Smooth muscle cell of the umbilical artery (primary cell): ENCODE measurements around the gene SCYGR6. TPM values are rescaled to one million over a fixed set of nuclear protein-coding genes. Genes with fewer than 3 reads are reported as not detected.

Source experiments
- total RNA-seq: library from RNA; depleted of rRNA; stranded (reverse); fragments of >200 nt; gene quantifications from 2 replicates; pipeline ENCODE4 v1.2.3, GENCODE V29; 2014

The SCYGR6 gene, protein sequence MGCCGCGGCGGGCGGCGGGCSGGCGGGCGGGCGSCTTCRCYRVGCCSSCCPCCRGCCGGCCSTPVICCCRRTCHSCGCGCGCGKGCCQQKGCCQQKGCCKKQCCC
- total RNA-seq, result not detected in 2 replicates

GRCh38 chr2:227724394-227725039 is at the start of gene SCYGR6:
Gene SCYGR6, minus strand, starts transcription at chr2:227724757. Its CDS starts 0 bp downstream, at chr2:227724757.

DNA sequence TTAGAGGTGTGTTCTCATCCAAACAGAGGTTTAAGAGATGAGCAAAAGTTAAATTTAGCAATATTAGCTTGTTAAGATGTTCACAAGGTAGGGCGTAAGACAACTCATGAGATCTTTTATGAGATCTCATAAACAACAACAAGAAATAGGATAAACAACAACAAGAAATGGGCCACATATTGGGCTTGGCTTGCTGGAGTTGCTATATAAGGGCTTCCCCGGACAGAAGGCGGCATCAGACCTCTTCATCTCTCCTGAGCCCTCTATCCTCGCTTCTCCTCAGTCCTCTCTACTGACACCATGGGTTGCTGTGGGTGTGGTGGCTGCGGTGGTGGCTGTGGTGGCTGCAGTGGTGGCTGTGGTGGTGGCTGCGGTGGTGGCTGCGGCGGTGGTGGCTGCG is 21.0 kb upstream of the SCYGR6 start, which contains the start of gene SCYGR8:
Gene SCYGR8 (plus strand): TSS at position 301 of the 400 bp plus-strand sequence. CDS start 0 bp downstream, at position 301.

DNA sequence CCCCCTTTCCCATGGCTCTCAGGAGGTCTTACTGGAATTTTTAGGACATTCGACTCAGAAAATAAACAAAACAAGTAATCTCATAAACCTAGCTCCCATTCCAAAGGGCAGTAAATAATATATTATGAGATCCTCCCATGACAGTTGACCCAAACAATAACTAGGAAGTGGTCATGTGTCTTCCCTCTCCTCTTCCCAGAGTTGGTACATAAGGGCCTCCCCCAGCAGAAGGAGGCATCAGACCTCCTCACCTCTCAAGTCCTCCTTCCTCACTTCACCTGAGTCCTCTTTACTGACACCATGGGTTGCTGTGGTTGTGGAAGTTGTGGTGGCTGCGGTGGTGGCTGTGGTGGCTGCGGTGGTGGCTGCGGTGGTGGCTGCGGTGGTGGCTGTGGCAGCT is 3.5 kb upstream of the SCYGR6 start, which contains the start of gene SCYGR7:
Gene SCYGR7 (plus strand): TSS at position 301 of the 400 bp plus-strand sequence. CDS start 0 bp downstream, at position 301.

DNA sequence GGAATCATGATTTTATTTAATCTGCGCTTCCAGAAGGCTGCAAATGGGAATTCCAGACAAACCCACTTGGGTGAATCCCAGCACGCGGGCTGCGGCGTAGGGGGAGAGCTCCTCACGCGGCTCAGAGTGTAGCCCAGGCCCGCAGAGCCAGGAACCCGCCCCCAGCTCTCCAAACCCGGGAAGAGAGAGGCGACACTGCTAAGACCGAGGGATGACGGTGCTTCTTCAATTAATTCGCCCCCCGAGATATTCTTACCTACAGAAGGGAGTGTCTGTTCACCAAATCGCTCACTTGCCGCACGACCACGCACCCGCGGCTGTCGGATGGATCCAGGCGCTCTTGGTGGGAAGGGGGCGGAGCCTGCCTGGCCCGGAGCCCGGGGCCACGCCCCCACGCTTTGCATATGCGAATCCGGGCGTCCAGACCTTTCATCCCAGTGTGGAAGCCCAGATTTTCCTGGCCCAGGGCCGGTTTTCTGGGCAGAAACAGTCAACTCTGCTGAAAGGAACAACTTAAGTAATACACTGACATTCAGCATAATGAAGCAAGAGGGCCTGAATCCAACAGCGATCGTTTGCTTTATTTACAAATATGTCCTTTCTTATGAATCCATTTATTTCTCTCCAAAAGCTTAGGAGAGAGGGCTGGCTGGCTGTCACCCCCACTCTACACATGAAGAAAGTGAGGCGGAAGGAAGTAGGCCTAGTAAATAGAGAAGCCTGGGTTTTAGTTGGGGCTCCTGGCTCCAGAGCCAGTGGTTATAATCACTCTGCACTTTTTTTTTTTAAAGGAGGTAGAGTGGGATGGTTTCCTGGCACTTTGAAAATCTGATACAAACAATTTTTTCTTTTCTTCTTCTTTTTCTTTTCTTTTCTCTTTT is 6.6 kb downstream of the SCYGR6 start, which contains the start of gene SLC19A3:
Gene SLC19A3 (minus strand): TSS at position 342 of the 881 bp plus-strand sequence. CDS start 15,710 bp downstream, outside the sequence.

Other genes with a start within 250 kb of the SCYGR6 start
- not detected in 2 replicates for gene SCYGR2, start 125.9 kb downstream of the SCYGR6 start, total RNA-seq
- gene SCYGR3, start 109.9 kb downstream of the SCYGR6 start, total RNA-seq, result not detected in 2 replicates
- gene SCYGR4, start 107.3 kb downstream of the SCYGR6 start, total RNA-seq, result not detected in 2 replicates
- not detected in 2 replicates for gene SCYGR5, start 58.0 kb downstream of the SCYGR6 start, total RNA-seq
- gene SLC19A3, start 6.7 kb downstream of the SCYGR6 start, total RNA-seq, result 0.18 and 2.4 TPM in 2 replicates
- gene SCYGR7, start 3.6 kb upstream of the SCYGR6 start, total RNA-seq, result not detected in 2 replicates
- gene SCYGR8, start 21.1 kb upstream of the SCYGR6 start, total RNA-seq, result not detected in 2 replicates
- gene CCL20, start 89.1 kb upstream of the SCYGR6 start, total RNA-seq, result 0.92 and 3.0 TPM in 2 replicates
- 0.59 and 2.4 TPM in 2 replicates for gene DAW1, start 146.9 kb upstream of the SCYGR6 start, total RNA-seq